Stomach (tissue), 9 donors: ENCODE results near the gene EIF2B1. TPM values are rescaled to one million over a fixed set of nuclear protein-coding genes. Genes with fewer than 3 reads are reported as not detected.
A peak's percentile ranks its signal among the peaks of the same experiment; 100 is the strongest.

Experiments used
- DNase-seq, 2 donors: peaks; one replicate each; pipeline versions ENCODE4 v3.0.0 to v3.0.0-alpha.2; 2013 to 2019
- H3K27ac ChIP-seq, 5 donors: fragments of 200-600 bp in 4 of 5; sonication (generic) in 4 of 5; one replicate each; pipeline ENCODE4 v1.5.1; 2013 to 2019; ENCODE audit warnings: mild to moderate bottlenecking in 1 of 5, moderate library complexity in 1 of 5
- H3K27me3 ChIP-seq, 3 donors: fragments of 200-600 bp; sonication (generic); one replicate each; pipeline ENCODE4 v1.5.1; 2017 to 2019; ENCODE audit warnings: mixed run types in 1 of 3
- H3K36me3 ChIP-seq, 4 donors: fragments of 200-600 bp; sonication (generic); 1 replicate in 3 of 4; 2 replicates in 1 of 4; pipeline ENCODE4 v1.5.1; 2016 to 2019
- H3K4me1 ChIP-seq, 4 donors: fragments of 200-600 bp; sonication (generic); one replicate each; pipeline ENCODE4 v1.5.1; 2016 to 2019
- H3K4me3 ChIP-seq, 4 donors: fragments of 200-600 bp; sonication (generic) in 3 of 4; one replicate each; pipeline ENCODE4 v1.5.1; 2016 to 2019; ENCODE audit warnings: mild to moderate bottlenecking in 1 of 4
- H3K9me3 ChIP-seq, 4 donors: fragments of 200-600 bp; sonication (generic); one replicate each; pipeline ENCODE4 v1.5.1; 2016 to 2019
- EP300 ChIP-seq: sonication (generic); formaldehyde crosslinking; IDR thresholded peaks from one replicate; pipeline ENCODE4 v1.6.1; 2017; ENCODE audit warnings: antibody characterized with exemption
- POLR2A ChIP-seq, 4 donors: fragments of 450-650 bp; IDR thresholded peaks; one replicate each; pipeline ENCODE4 v1.6.1; 2016; ENCODE audit warnings: antibody characterized with exemption in 4 of 4, control low read depth in 2 of 4, mild to moderate bottlenecking in 1 of 4, moderate library complexity in 1 of 4
- POLR2AphosphoS5 ChIP-seq, 3 donors: sonication (generic); formaldehyde crosslinking; IDR thresholded peaks; one replicate each; pipeline ENCODE4 v1.6.1; 2016; ENCODE audit warnings: antibody characterized with exemption in 3 of 3
- WGBS, 5 donors: extraction: QIAGEN DNeasy Blood & Tissue Kit in 3 of 5; methylation state at CpG; one replicate each; pipeline versions ENCODE4 v1.1.5 to v1.1.7; 2013 to 2018; 5-methylcytosine and 5-hydroxymethylcytosine counted together
- intact Hi-C: fragments of 100-400 bp; cut with DNase I; formaldehyde crosslinking; loops from one replicate; pipeline ENCODE4 v1.15.1; 2023; ENCODE audit warnings: low total_unique reads
- polyA plus RNA-seq, 3 donors: library from polyadenylated mRNA; stranded (reverse); fragments of 200-250 nt; gene quantifications; one replicate each; pipeline ENCODE4 v1.2.3, GENCODE V29; 2013
- total RNA-seq, 5 donors: library from RNA; depleted of rRNA; stranded (reverse); fragments of >200 nt; gene quantifications; one replicate each; pipeline versions ENCODE4 v1.1.0 to v1.2.3, GENCODE V29; 2014 to 2016
- TF ChIP-seq, protein P1 (sequence below), 7 experiments: fragments of 450-650 bp in 4 of 7; fragments of 200-600 bp in 3 of 7; sonication (generic) in 3 of 7; IDR thresholded peaks; one replicate each; pipeline ENCODE4 v1.5.1; 2016 to 2019; ENCODE audit warnings: antibody characterized with exemption in 7 of 7, control low read depth in 2 of 7, mild to moderate bottlenecking in 1 of 7
- donor health status: healthy with polysubstance abuse.
- donor health status: Bipolar disorder and iron deficiency.
- donor health status: healthy.

Gene EIF2B1
- total and polyA plus RNA-seq, 8 donors, result 20.0 to 194 (median 39.6) TPM

DNA sequence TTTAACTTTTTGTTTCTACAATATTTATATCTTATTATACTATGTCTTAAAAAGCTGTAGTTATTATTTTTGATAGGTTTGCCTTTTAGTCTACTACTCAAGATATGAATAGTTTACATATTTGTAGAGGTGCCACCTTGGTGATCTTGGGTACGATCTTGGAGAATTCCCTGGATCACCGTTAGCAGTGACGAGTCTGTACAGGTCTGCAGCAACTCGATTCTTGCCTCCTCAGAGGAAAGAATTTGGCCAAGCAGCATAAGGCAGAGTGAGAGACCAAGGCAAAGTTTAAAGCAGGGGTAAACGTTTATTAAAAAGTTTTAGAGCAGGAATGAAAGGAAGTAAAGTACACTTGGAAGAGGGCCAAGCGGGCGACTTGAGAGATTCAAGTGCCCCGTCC is 34.3 kb upstream of the EIF2B1 start:
- peaks cover 8 to 20% (median 13%) of the 10 kb centered on the region in 4 donors for H3K4me1 ChIP-seq
- intact Hi-C loops, result no loop called here
- no peaks in the 10 kb centered on the region for H3K27me3 ChIP-seq
- WGBS, 5 donors, result 71 to 79% (median 76%) methylated on average over 8 of the region's 8 CpGs
- H3K4me3 ChIP-seq, result no peak overlapping the region
- TF ChIP-seq POLR2A (IDR thresholded peaks at IDR 0.05) (no peak), POLR2AphosphoS5 (IDR thresholded peaks at IDR 0.05) (no peak), EP300 (no peak)
- TF ChIP-seq, protein P1, sequence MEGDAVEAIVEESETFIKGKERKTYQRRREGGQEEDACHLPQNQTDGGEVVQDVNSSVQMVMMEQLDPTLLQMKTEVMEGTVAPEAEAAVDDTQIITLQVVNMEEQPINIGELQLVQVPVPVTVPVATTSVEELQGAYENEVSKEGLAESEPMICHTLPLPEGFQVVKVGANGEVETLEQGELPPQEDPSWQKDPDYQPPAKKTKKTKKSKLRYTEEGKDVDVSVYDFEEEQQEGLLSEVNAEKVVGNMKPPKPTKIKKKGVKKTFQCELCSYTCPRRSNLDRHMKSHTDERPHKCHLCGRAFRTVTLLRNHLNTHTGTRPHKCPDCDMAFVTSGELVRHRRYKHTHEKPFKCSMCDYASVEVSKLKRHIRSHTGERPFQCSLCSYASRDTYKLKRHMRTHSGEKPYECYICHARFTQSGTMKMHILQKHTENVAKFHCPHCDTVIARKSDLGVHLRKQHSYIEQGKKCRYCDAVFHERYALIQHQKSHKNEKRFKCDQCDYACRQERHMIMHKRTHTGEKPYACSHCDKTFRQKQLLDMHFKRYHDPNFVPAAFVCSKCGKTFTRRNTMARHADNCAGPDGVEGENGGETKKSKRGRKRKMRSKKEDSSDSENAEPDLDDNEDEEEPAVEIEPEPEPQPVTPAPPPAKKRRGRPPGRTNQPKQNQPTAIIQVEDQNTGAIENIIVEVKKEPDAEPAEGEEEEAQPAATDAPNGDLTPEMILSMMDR (IDR thresholded peaks at IDR 0.05), result no peak
- H3K27ac ChIP-seq, result no peak overlapping the region
- peaks cover 0 to 15% (median 3%) of the 10 kb centered on the region in 4 donors for H3K36me3 ChIP-seq
- no peak for DNase-seq
- no peaks in the 10 kb centered on the region for H3K9me3 ChIP-seq

DNA sequence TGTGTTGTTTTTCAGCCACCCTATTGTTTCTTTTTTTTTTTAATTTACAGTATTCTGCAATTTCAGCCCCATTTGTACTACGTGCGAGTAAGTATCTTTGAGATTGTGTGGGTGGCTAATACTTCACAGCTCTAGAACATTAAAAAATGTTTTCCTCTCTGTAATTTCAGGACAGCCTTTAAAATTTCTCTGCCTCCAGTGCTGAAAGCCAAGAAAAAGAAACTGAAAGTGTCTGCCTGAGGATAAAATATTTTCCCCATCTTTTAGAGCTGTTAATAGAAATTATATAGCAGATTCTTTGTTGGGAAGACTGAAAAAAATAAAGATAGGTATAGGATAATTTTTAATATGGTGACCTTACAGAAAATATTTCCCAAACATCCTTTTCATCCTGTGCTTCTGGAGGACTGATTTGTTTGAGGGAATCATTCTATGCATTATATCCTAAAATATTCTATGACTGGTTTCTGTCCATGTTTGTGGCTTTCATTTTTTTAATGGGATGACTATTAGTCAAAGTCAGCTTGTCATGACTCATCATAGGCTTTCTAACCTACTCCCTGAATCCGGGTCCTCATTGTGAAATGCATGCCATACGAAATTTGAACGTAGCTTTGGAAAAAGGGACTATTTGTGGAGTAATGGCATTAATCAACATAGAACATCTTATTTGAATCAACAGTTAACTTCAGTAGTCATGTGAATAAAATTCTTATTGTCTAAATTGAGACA is 26.7 kb upstream of the EIF2B1 start:
- Histone ChIP-seq H3K4me1 (no peaks in the 10 kb centered on the region), H3K27me3 (no peaks in the 10 kb centered on the region), H3K9me3 (no peaks in the 10 kb centered on the region), H3K4me3 (no peak overlapping the region), H3K36me3 (peaks cover 6 to 82% (median 62%) of the 10 kb centered on the region in 4 donors), H3K27ac (peak overlapping the region in 2 of 5 donors; percentile 22 to 27)
- no peak for TF ChIP-seq EP300
- DNase-seq, result no peak
- intact Hi-C loops, result no loop called here
- 82 to 89% (median 85%) methylated on average over 5 of the region's 5 CpGs for WGBS, 5 donors

DNA sequence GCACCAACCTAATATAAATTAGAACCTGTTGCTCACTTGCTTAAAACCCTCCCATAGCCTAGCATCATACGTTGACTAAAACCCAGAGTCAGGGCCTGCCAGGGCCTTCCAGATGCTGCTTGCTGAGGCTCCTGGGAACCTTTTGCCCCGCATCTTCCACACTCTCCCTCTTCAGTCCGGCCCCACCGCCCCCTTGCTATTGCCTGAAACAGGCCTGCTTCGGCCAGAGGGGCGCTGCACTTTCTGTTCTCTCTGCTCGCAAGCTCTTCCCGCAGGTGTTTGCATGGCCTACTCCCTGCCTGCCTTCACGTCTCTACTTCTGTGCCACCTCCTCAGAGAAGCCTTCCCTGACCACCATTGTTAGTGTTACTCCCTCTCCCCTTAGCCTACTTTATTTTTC is 23.7 kb upstream of the EIF2B1 start:
- DNase-seq, result no peak
- no peak overlapping the region for H3K4me3 ChIP-seq

DNA sequence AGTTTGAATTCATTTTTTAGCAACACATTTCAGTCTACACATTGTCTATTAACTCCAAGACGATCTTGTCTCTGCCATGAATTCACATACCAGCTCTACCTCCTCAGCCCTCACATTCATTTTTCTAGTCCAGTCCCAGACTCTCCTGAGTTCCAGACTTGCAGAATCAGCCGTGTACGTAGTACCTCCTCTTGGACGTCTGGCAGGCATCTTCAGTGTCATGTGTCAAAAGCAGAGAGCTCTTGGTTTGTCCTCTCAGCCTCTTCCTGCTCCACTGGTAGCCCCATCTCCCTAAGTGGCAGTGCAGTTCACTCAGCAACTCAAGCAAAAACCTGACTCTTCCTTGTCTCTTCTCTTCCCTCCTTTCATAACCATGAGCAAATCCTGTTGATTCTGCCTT is 22.9 kb upstream of the EIF2B1 start:
- Histone ChIP-seq H3K36me3 (peaks cover 9 to 88% (median 80%) of the 10 kb centered on the region in 4 donors), H3K9me3 (no peaks in the 10 kb centered on the region), H3K27ac (no peak overlapping the region), H3K4me3 (no peak overlapping the region), H3K4me1 (no peaks in the 10 kb centered on the region), H3K27me3 (no peaks in the 10 kb centered on the region)
- 86 to 88% (median 88%) methylated on average over 4 of the region's 4 CpGs for WGBS, 5 donors
- intact Hi-C loops, result no loop called here
- TF ChIP-seq POLR2A (IDR thresholded peaks at IDR 0.05) (no peak), EP300 (no peak), POLR2AphosphoS5 (IDR thresholded peaks at IDR 0.05) (no peak)
- TF ChIP-seq, protein P1 (IDR thresholded peaks at IDR 0.05), result no peak
- no peak for DNase-seq

More for the DNA sequence above, 23.7 kb upstream of the EIF2B1 start:
- Histone ChIP-seq H3K9me3 (no peaks in the 10 kb centered on the region), H3K27ac (no peak overlapping the region), H3K4me1 (no peaks in the 10 kb centered on the region), H3K36me3 (peaks cover 6 to 84% (median 74%) of the 10 kb centered on the region in 4 donors), H3K27me3 (no peaks in the 10 kb centered on the region)
- WGBS, 5 donors, result 91 to 94% (median 93%) methylated on average over 9 of the region's 9 CpGs
- TF ChIP-seq EP300 (no peak), POLR2AphosphoS5 (IDR thresholded peaks at IDR 0.05) (no peak), POLR2A (IDR thresholded peaks at IDR 0.05) (no peak)
- TF ChIP-seq, protein P1 (IDR thresholded peaks at IDR 0.05), result no peak
- intact Hi-C loops, result no loop called here

DNA sequence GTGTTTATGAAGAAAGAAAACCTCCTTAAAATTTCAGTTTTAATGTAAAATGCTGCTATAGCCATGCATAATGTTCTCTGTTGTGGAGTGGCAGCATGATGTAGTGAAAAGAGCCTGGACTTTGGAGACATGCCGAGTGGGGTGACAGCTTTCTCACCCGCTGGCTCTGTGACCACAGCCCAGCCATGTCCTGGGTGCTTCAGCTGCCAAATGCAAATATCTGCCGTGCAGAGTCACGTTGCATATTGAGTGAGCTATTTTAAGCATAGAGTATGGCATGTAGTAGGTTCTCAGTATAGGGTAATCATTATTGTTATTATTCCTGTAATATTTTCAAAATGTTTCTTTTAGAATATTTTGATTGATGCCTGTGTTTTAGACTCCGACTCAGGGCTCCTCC is 21.9 kb upstream of the EIF2B1 start:
- Histone ChIP-seq H3K36me3 (peaks cover 14 to 88% (median 85%) of the 10 kb centered on the region in 4 donors), H3K9me3 (no peaks in the 10 kb centered on the region), H3K27ac (no peak overlapping the region), H3K27me3 (no peaks in the 10 kb centered on the region), H3K4me3 (no peak overlapping the region), H3K4me1 (no peaks in the 10 kb centered on the region)
- intact Hi-C loops, result no loop called here
- WGBS, 5 donors, result 73 to 90% (median 81%) methylated on average over 5 of the region's 5 CpGs
- TF ChIP-seq EP300 (no peak), POLR2A (IDR thresholded peaks at IDR 0.05) (no peak), POLR2AphosphoS5 (IDR thresholded peaks at IDR 0.05) (no peak)
- TF ChIP-seq, protein P1 (IDR thresholded peaks at IDR 0.05), result no peak
- no peak for DNase-seq
